RPMI7951 (cell line): ENCODE data around the gene MRPL36. TPM values are rescaled to one million over a fixed set of nuclear protein-coding genes. Genes with fewer than 3 reads are reported as not detected.
"Not testable (repeated sequence)": the region's sequence is repeated elsewhere in the genome, so short reads cannot be mapped to it uniquely, and the experiment has no call there.

Experiments
- DNase-seq: peaks from one replicate; pipeline ENCODE4 v3.0.0-alpha.2; 2012; ENCODE audit warnings: low read depth
- total RNA-seq: library from RNA; depleted of rRNA; stranded (reverse); fragments of >200 nt; shearing (Covaris generic); gene quantifications from 2 replicates; pipeline ENCODE4 v1.2.3, GENCODE V29; 2014; rRNA removed

MRPL36 gene
- total RNA-seq = 81.1 TPM in 2 replicates

- DNase-seq = peak; percentile 86
These were observed at the start of gene MRPL36 for GRCh38 chr5:1799602-1800471. Gene MRPL36, minus strand, starts transcription at chr5:1799837. Its CDS starts 902 bp downstream, at chr5:1798935.

GRCh38 chr5:1847611-1848010 is 48.0 kb upstream of the MRPL36 start:
- no peak for DNase-seq

GRCh38 chr5:1847056-1847455 is 47.4 kb upstream of the MRPL36 start:
- DNase-seq = no peak

- DNase-seq = no peak
These were observed 46.9 kb upstream of the MRPL36 start for GRCh38 chr5:1846583-1846982.

- no peak for DNase-seq
These were observed 46.1 kb upstream of the MRPL36 start for GRCh38 chr5:1845696-1846095.

GRCh38 chr5:1844708-1845436 is 45.2 kb upstream of the MRPL36 start:
- no peak for DNase-seq

- not testable (repeated sequence) for DNase-seq
These were observed 44.1 kb upstream of the MRPL36 start for GRCh38 chr5:1843761-1844160.

- DNase-seq = no peak
These were observed 42.6 kb upstream of the MRPL36 start for GRCh38 chr5:1842004-1842819.

GRCh38 chr5:1840741-1841521 is 41.3 kb upstream of the MRPL36 start:
- no peak for DNase-seq

GRCh38 chr5:1840071-1840547 is 40.5 kb upstream of the MRPL36 start:
- no peak for DNase-seq

GRCh38 chr5:1838013-1838412 is 38.4 kb upstream of the MRPL36 start:
- no peak for DNase-seq

- DNase-seq = no peak
These were observed 37.5 kb upstream of the MRPL36 start for GRCh38 chr5:1836891-1837880.

- no peak for DNase-seq
These were observed 36.7 kb upstream of the MRPL36 start for GRCh38 chr5:1836176-1836890.

GRCh38 chr5:1835431-1835830 is 35.8 kb upstream of the MRPL36 start:
- no peak for DNase-seq

- DNase-seq = no peak
These were observed 35.2 kb upstream of the MRPL36 start for GRCh38 chr5:1834721-1835429.

- no peak for DNase-seq
These were observed 34.5 kb upstream of the MRPL36 start for GRCh38 chr5:1834022-1834551.

GRCh38 chr5:1833264-1834021 is 33.8 kb upstream of the MRPL36 start:
- no peak for DNase-seq
